Retinal pigment epithelial cell (primary cell): ENCODE results near the gene WNT7B.
A peak's percentile ranks its signal among the peaks of the same experiment; 100 is the strongest.

ENCODE experiments used
- DNase-seq: peaks from one replicate; pipeline ENCODE4 v3.0.0-alpha.2; 2010; ENCODE audit warnings: low read depth
- H3K4me3 ChIP-seq: 2 replicates; pipeline ENCODE4 v1.5.1; 2011; ENCODE audit warnings: mild to moderate bottlenecking, low read length, control low read depth, moderate library complexity
- CTCF ChIP-seq: conservative IDR thresholded peaks from 2 replicates; pipeline ENCODE4 v1.5.1; 2011; ENCODE audit warnings: low read depth, low read length, control low read depth, inconsistent platforms

The WNT7B gene

GRCh38 chr22:45952553-45952952, 24.4 kb downstream of the WNT7B start:
- H3K4me3 ChIP-seq, result no peak overlapping the region
- DNase-seq, result no peak
- no peak for TF ChIP-seq CTCF

DNA sequence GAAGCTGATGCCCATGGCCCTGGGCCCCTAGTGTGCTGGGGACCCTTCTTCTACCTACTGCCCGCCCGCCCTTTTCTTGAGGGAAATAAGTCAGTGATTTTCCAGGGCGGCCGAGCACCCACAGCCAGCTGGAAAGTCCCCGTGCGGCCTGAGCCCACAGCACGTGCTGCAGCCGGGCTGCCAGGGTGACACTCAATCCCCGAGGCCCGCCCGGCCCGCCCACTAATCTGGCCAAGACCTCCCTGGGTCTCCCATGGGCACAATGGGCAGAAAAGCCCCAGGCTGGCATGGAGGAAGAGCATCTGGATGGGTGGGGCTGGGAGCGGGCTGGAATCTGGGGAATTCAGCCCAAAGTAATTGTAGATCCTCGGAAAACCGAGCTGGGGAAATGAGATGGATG, 24.8 kb downstream of the WNT7B start:
- no peak for DNase-seq
- no peak for TF ChIP-seq CTCF
- H3K4me3 ChIP-seq, result no peak overlapping the region

GRCh38 chr22:45949891-45950290, 27.1 kb downstream of the WNT7B start:
- no peak overlapping the region for H3K4me3 ChIP-seq
- DNase-seq, result no peak
- no peak for TF ChIP-seq CTCF

DNA sequence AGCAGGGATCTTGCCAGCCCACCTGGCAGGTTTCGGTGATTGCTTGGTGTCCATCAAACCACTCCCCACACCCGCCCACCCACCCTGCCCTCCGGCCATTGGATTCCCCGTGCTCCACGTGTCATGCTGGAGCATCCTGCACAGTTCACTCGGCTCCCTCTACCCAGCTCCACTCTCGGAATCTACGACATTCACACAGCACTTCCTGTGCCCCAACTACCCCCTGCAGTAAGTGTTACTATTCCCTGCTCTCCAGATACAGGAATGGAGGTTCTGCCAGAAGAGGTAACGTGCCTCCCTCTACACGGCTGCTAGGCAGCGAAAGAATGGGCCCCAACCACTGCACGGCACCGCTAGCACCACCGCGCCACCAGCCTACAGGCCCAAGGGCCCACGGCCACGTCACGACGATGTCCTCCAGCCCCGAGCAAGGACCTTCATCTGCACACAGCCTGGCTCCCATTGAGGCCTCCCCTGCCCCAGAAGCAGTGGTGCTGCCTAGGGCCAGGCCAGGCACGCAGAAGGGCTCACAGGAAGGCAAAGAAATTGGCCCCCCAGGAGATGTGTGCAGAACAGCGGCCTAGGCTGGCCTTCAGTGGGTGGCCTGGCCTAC, 27.6 kb downstream of the WNT7B start:
- DNase-seq, result no peak
- no peak for TF ChIP-seq CTCF
- no peak overlapping the region for H3K4me3 ChIP-seq

- TF ChIP-seq CTCF, result peak; percentile 21
- DNase-seq, result no peak
- H3K4me3 ChIP-seq, result no peak overlapping the region
These were observed 28.8 kb downstream of the WNT7B start for GRCh38 chr22:45948081-45948648.

- H3K4me3 ChIP-seq, result no peak overlapping the region
- no peak for TF ChIP-seq CTCF
- DNase-seq, result no peak
These were observed 30.0 kb downstream of the WNT7B start for GRCh38 chr22:45946805-45947600.
